HepG2 (cell line): ENCODE data around the gene MAPK13. TPM values are rescaled to one million over a fixed set of nuclear protein-coding genes. Genes with fewer than 3 reads are reported as not detected.

Source experiments
- ATAC-seq: fragments of 200-7000 bp; cut with Tn5 transposase; 3 replicates; pipeline ENCODE4 v1.9.1; 2020; ENCODE audit warnings: mild to moderate bottlenecking, moderate library complexity
- BruUV-seq: library from RNA; stranded (reverse); fragments of 400-500 nt; replicated peaks from 2 replicates; lab custom pipeline; 2021; lab: Mats Ljungman, UMichigan
- CTCF ChIA-PET: fragments of 300-600 bp; formaldehyde crosslinking; extraction: SDS; loops from one replicate; lab custom pipeline; 2021; ENCODE audit warnings: low total read pairs, inconsistent platforms, low intra/inter-chr PET ratio; lab: Yijun Ruan, JAX
- POLR2A ChIA-PET: fragments of 350-600 bp; sonication (Branson Sonifier 250); formaldehyde crosslinking; loops from one replicate; lab custom pipeline; 2020; ENCODE audit warnings: antibody characterized with exemption, inconsistent platforms; lab: Yijun Ruan, JAX
- DNase-seq: peaks from one replicate; pipeline ENCODE4 v3.0.0-alpha.2; 2015; ENCODE audit warnings: low spot score
- FAIRE-seq: peaks from 3 replicates; lab custom pipeline; 2011; peaks lifted over from hg19 to GRCh38; lab: Jason Lieb, UNC
- H2AFZ ChIP-seq: one replicate; pipeline ENCODE4 v1.6.1; 2011; ENCODE audit warnings: low read length, inconsistent platforms
- H3K27ac ChIP-seq: fragments of 300-600 bp; 3 replicates; pipeline ENCODE4 v1.8.0; 2011; ENCODE audit warnings: mixed run types, mild to moderate bottlenecking, mixed read lengths, low read length, inconsistent platforms; ENCODE audit not compliant: insufficient read depth; ENCODE audit errors: extremely low read length
- H3K27me3 ChIP-seq, 2 experiments: fragments of 200-600 bp in 1 of 2; 2 replicates in 1 of 2; 3 replicates in 1 of 2; pipeline versions ENCODE4 v1.6.0 to v1.8.0; 2011; ENCODE audit warnings: low read length in 2 of 2, mild to moderate bottlenecking in 2 of 2, moderate library complexity in 2 of 2, inconsistent platforms in 1 of 2; ENCODE audit not compliant: insufficient read depth in 2 of 2, control insufficient read depth in 1 of 2
- H3K36me3 ChIP-seq, 2 experiments: fragments of 200-600 bp in 1 of 2; replicated peaks in 1 of 2; 2 replicates in 1 of 2; 3 replicates in 1 of 2; pipeline versions ENCODE4 v1.5.1 to v1.8.0; 2011; ENCODE audit warnings: low read length in 2 of 2, inconsistent platforms in 1 of 2; ENCODE audit not compliant: insufficient read depth in 2 of 2, control insufficient read depth in 1 of 2
- H3K4me1 ChIP-seq: 2 replicates; pipeline ENCODE4 v1.5.1; 2012; ENCODE audit warnings: low read length, inconsistent platforms; ENCODE audit not compliant: insufficient read depth
- H3K4me2 ChIP-seq: 2 replicates; pipeline ENCODE4 v1.6.0; 2011; ENCODE audit warnings: low read depth, low read length, inconsistent platforms
- H3K4me3 ChIP-seq, 3 experiments: fragments of 200-600 bp in 1 of 3; sonication (generic), shearing (Covaris generic) in 1 of 3; replicated peaks in 1 of 3; 2 replicates each; pipeline ENCODE4 v1.5.1; 2011 to 2016; ENCODE audit warnings: low read length in 3 of 3, inconsistent platforms in 2 of 3, low read depth in 2 of 3, mild to moderate bottlenecking in 2 of 3, control low read depth in 1 of 3, mixed read lengths in 1 of 3; ENCODE audit not compliant: insufficient read depth in 1 of 3
- H3K79me2 ChIP-seq: one replicate; pipeline ENCODE4 v1.6.1; 2011; ENCODE audit warnings: low read length, inconsistent platforms; ENCODE audit not compliant: insufficient read depth
- H3K9ac ChIP-seq: 2 replicates; pipeline ENCODE4 v1.6.0; 2011; ENCODE audit warnings: mild to moderate bottlenecking, low read depth, low read length, inconsistent platforms; ENCODE audit not compliant: insufficient read depth
- H3K9me3 ChIP-seq: 2 replicates; pipeline ENCODE4 v1.5.1; 2012; ENCODE audit warnings: mild to moderate bottlenecking, low read length
- H4K20me1 ChIP-seq: 2 replicates; pipeline ENCODE4 v1.6.0; 2011; ENCODE audit warnings: inconsistent platforms, mild to moderate bottlenecking, low read length, moderate library complexity; ENCODE audit not compliant: insufficient read depth
- ATM ChIP-seq: fragments of 450-650 bp; IDR thresholded peaks from 2 replicates; pipeline ENCODE4 v1.7.1; 2017; ENCODE audit warnings: mild to moderate bottlenecking, borderline replicate concordance
- FOXP4 ChIP-seq: sonication (generic); formaldehyde crosslinking; IDR thresholded peaks from 2 replicates; pipeline ENCODE4 v1.4.0; 2020; ENCODE audit warnings: missing genetic modification reagents
- HOXA7 ChIP-seq: sonication (generic); formaldehyde crosslinking; IDR thresholded peaks from 2 replicates; pipeline ENCODE4 v1.8.1; 2022; ENCODE audit warnings: mild to moderate bottlenecking, missing genetic modification reagents, moderate library complexity
- MAZ ChIP-seq, 2 experiments: sonication (generic) in 1 of 2; formaldehyde crosslinking in 1 of 2; IDR thresholded peaks; 2 replicates each; pipeline versions ENCODE4 v1.5.0 to v1.6.1; 2012 to 2020; ENCODE audit warnings: low read depth in 2 of 2, mild to moderate bottlenecking in 2 of 2, borderline replicate concordance in 1 of 2, improper control_type of control experiment in 1 of 2, low read length in 1 of 2, missing genetic modification reagents in 1 of 2, moderate library complexity in 1 of 2
- NCOA1 ChIP-seq: sonication (generic); formaldehyde crosslinking; IDR thresholded peaks from 2 replicates; pipeline ENCODE4 v1.9.0; 2021; ENCODE audit warnings: missing genetic modification reagents
- PAXIP1 ChIP-seq: sonication (generic); formaldehyde crosslinking; conservative IDR thresholded peaks from 2 replicates; pipeline ENCODE4 v1.4.0; 2020; ENCODE audit warnings: mild to moderate bottlenecking, missing genetic modification reagents, moderate library complexity
- PPARG ChIP-seq: conservative IDR thresholded peaks from 2 replicates; pipeline ENCODE4 v1.6.1; 2016; ENCODE audit warnings: missing biosample characterization, missing genetic modification reagents
- PREB ChIP-seq: sonication (generic); formaldehyde crosslinking; IDR thresholded peaks from 2 replicates; pipeline ENCODE4 v1.4.0; 2020; ENCODE audit warnings: missing genetic modification reagents
- PTBP1 ChIP-seq: fragments of 200-400 bp; formaldehyde crosslinking; IDR thresholded peaks from 2 replicates; pipeline ENCODE4 v1.6.1; 2018; ENCODE audit warnings: low read length, low read depth; ENCODE audit not compliant: poor library complexity, severe bottlenecking
- ZBTB21 ChIP-seq: sonication (generic); formaldehyde crosslinking; IDR thresholded peaks from 2 replicates; pipeline ENCODE4 v1.4.0; 2020; ENCODE audit warnings: missing genetic modification reagents
- ZNF329 ChIP-seq: sonication (generic); formaldehyde crosslinking; IDR thresholded peaks from 2 replicates; pipeline ENCODE4 v1.9.0; 2021; ENCODE audit warnings: low read depth, mild to moderate bottlenecking, missing genetic modification reagents
- ZNF382 ChIP-seq: sonication (generic); formaldehyde crosslinking; IDR thresholded peaks from 2 replicates; pipeline ENCODE4 v1.5.0; 2020; ENCODE audit warnings: missing genetic modification reagents, mild to moderate bottlenecking, borderline replicate concordance
- ZNF619 ChIP-seq: sonication (generic); formaldehyde crosslinking; IDR thresholded peaks from 2 replicates; pipeline ENCODE4 v1.4.0; 2020; ENCODE audit warnings: mild to moderate bottlenecking, missing genetic modification reagents
- ZNF652 ChIP-seq: IDR thresholded peaks from 2 replicates; pipeline ENCODE4 v1.6.1; 2016; ENCODE audit warnings: low read depth, borderline replicate concordance
- ZNF660 ChIP-seq: sonication (generic); formaldehyde crosslinking; IDR thresholded peaks from 2 replicates; pipeline ENCODE4 v1.5.1; 2020; ENCODE audit warnings: mild to moderate bottlenecking, low read depth, missing genetic modification reagents, borderline replicate concordance
- ZNF816 ChIP-seq: sonication (generic); formaldehyde crosslinking; IDR thresholded peaks from 2 replicates; pipeline ENCODE4 v1.8.0; 2022; ENCODE audit warnings: missing genetic modification reagents, mild to moderate bottlenecking, borderline replicate concordance
- ZNF850 ChIP-seq: sonication (generic); formaldehyde crosslinking; conservative IDR thresholded peaks from 2 replicates; pipeline ENCODE4 v1.9.0; 2021; ENCODE audit warnings: mild to moderate bottlenecking, missing genetic modification reagents
- ZSCAN29 ChIP-seq: sonication (generic); formaldehyde crosslinking; conservative IDR thresholded peaks from 2 replicates; pipeline ENCODE4 v1.4.0; 2020; ENCODE audit warnings: mild to moderate bottlenecking, missing genetic modification reagents
- WGBS: methylation state at CpG from one replicate; pipeline ENCODE4 v1.1.6; 2017; ENCODE audit warnings: low lambda C conversion rate; 5-methylcytosine and 5-hydroxymethylcytosine counted together
- in situ Hi-C: cut with HindIII; loops from 2 replicates; pipeline ENCODE4 v1.10.0; 2017; ENCODE audit warnings: low pct_unique_long_range_greater_than_20kb; ENCODE audit not compliant: extremely low pct_ligation_motif_present
- intact Hi-C: fragments of 100-400 bp; cut with micrococcal nuclease; formaldehyde crosslinking; loops from one replicate; pipeline ENCODE4 v1.10.0; 2022; ENCODE audit not compliant: unreplicated experiment
- polyA plus RNA-seq, 8 experiments: library from polyadenylated mRNA; depleted of rRNA in 3 of 8; stranded (reverse) in 7 of 8; unstranded in 1 of 8; fragments of >200 nt; fragmentation: Illumina TruSeq in 4 of 8; extraction: Trizol in 4 of 8; gene quantifications; 2 replicates each; pipeline versions ENCODE4 v1.2.1 to v1.2.3, GENCODE V29; 2011 to 2016; ENCODE audit warnings: low read depth in 4 of 8, missing spikeins in 1 of 8, mixed read lengths in 1 of 8; ENCODE audit not compliant: insufficient read depth in 1 of 8
- total RNA-seq, 5 experiments: library from RNA; depleted of rRNA; stranded (reverse); fragments of >200 nt; fragmentation: Illumina TruSeq; extraction: Trizol; gene quantifications; 2 replicates each; pipeline ENCODE4 v1.2.3, GENCODE V29; 2016; ENCODE audit warnings: low read depth in 1 of 5

The MAPK13 gene
- total and polyA plus RNA-seq, 2 of the 13 experiments (the other 11 are each of a cell fraction or from before 2014, with no cell fraction given): 12.7 to 43.4 TPM

GRCh38 chr6:36141091-36141490, 10.8 kb downstream of the MAPK13 start:
- 98% methylated on average over 4 of the region's 4 CpGs for WGBS
- no peak for ATAC-seq
- peaks cover 21 to 34% of the 10 kb centered on the region in 2 experiments for H3K36me3 ChIP-seq
- DNase-seq: no peak
- H3K9me3 ChIP-seq: no peaks in the 10 kb centered on the region
- no peak overlapping the region for H2AFZ ChIP-seq
- H4K20me1 ChIP-seq: no peaks in the 10 kb centered on the region
- H3K27me3 ChIP-seq: no peaks in the 10 kb centered on the region
- CTCF ChIA-PET: no interaction called here
- intact Hi-C loops (no loop called here), in situ Hi-C loops (no loop called here)
- H3K9ac ChIP-seq: no peak overlapping the region
- no peak overlapping the region for H3K4me2 ChIP-seq
- H3K27ac ChIP-seq: no peak overlapping the region
- no peak for FAIRE-seq
- no peak overlapping the region for H3K4me3 ChIP-seq
- H3K79me2 ChIP-seq: no peaks in the 10 kb centered on the region
- POLR2A ChIA-PET: interaction anchor here (3.7 kb wide), 1 partner anchor 10 kb away, joined by 23 read pairs; the partner anchor contains the start of gene MAPK13
- H3K4me1 ChIP-seq: no peaks in the 10 kb centered on the region
- no TSS peak for BruUV-seq
- TF ChIP-seq ZNF382 (CRISPR knock-in tag) (no peak), PTBP1 (no peak), ZNF660 (no peak), ZNF652 (CRISPR knock-in tag) (no peak), HOXA7 (CRISPR knock-in tag) (no peak), ZSCAN29 (no peak), MAZ (IDR thresholded peaks at IDR 0.05; ENCODE audit: borderline replicate concordance, low read depth, low read length) (no peak), MAZ (CRISPR knock-in tag; IDR thresholded peaks at IDR 0.05; ENCODE audit: low read depth) (no peak), FOXP4 (CRISPR knock-in tag) (no peak), ZNF816 (CRISPR knock-in tag) (no peak), PREB (no peak), ZNF329 (CRISPR knock-in tag) (no peak), NCOA1 (CRISPR knock-in tag) (no peak), PAXIP1 (CRISPR knock-in tag) (no peak), ZNF850 (no peak), PPARG (CRISPR knock-in tag) (no peak), ZNF619 (no peak), ATM (no peak), ZBTB21 (no peak)
